K562 (cell line): ENCODE measurements around the gene MRPL55. TPM values are rescaled to one million over a fixed set of nuclear protein-coding genes. Genes with fewer than 3 reads are reported as not detected.

Experiments
- ARNT ChIP-seq, 2 experiments: fragments of 450-650 bp; IDR thresholded peaks; 2 replicates each; pipeline ENCODE4 v1.6.1; 2016; ENCODE audit warnings: mild to moderate bottlenecking in 1 of 2
- ATF6 ChIP-seq: sonication (generic); formaldehyde crosslinking; IDR thresholded peaks from 2 replicates; pipeline ENCODE4 v1.4.0; 2020; ENCODE audit warnings: mild to moderate bottlenecking, missing genetic modification reagents
- ELF2 ChIP-seq: fragments of 250-450 bp; sonication (Bioruptor Pico); IDR thresholded peaks from 2 replicates; pipeline ENCODE4 v1.5.0; 2021; ENCODE audit warnings: mild to moderate bottlenecking
- ERF ChIP-seq: fragments of 450-650 bp; formaldehyde crosslinking; IDR thresholded peaks from 2 replicates; pipeline ENCODE4 v1.4.0; 2020; ENCODE audit warnings: mild to moderate bottlenecking, mixed read lengths
- FOXJ3 ChIP-seq: sonication (generic); formaldehyde crosslinking; IDR thresholded peaks from 2 replicates; pipeline ENCODE4 v1.4.0; 2020; ENCODE audit warnings: mild to moderate bottlenecking, missing genetic modification reagents
- HCFC1 ChIP-seq: IDR thresholded peaks from 2 replicates; pipeline ENCODE4 v1.6.1; 2012; ENCODE audit warnings: low read depth, low read length, improper control_type of control experiment
- JUND ChIP-seq, 2 experiments: IDR thresholded peaks; 2 replicates in 1 of 2; 3 replicates in 1 of 2; pipeline ENCODE4 v1.6.1; 2011; ENCODE audit warnings: borderline replicate concordance in 2 of 2, low read depth in 2 of 2, low read length in 2 of 2, improper control_type of control experiment in 1 of 2, missing biosample characterization in 1 of 2, missing genetic modification characterization in 1 of 2, missing genetic modification reagents in 1 of 2
- NFE2L1 ChIP-seq: fragments of 450-650 bp; IDR thresholded peaks from 2 replicates; pipeline ENCODE4 v1.6.1; 2016; ENCODE audit warnings: missing genetic modification characterization, low read depth, mild to moderate bottlenecking, missing compliant biosample characterization, moderate library complexity, borderline replicate concordance
- NR1H2 ChIP-seq: sonication (generic); formaldehyde crosslinking; IDR thresholded peaks from 2 replicates; pipeline ENCODE4 v1.4.0; 2020; ENCODE audit warnings: mild to moderate bottlenecking, missing genetic modification reagents
- PHB ChIP-seq: fragments of 250-450 bp; sonication (Bioruptor Pico); IDR thresholded peaks from 2 replicates; pipeline ENCODE4 v1.5.0; 2021
- RERE ChIP-seq: sonication (generic); formaldehyde crosslinking; IDR thresholded peaks from 2 replicates; pipeline ENCODE4 v1.8.0; 2023; ENCODE audit warnings: missing genetic modification reagents, mild to moderate bottlenecking, borderline replicate concordance
- SAFB ChIP-seq: fragments of 200-400 bp; formaldehyde crosslinking; IDR thresholded peaks from 2 replicates; pipeline ENCODE4 v1.6.1; 2017; ENCODE audit warnings: low read depth, low read length, borderline replicate concordance
- ZMIZ1 ChIP-seq, 2 experiments: fragments of 150-350 bp in 1 of 2; IDR thresholded peaks; 2 replicates each; pipeline ENCODE4 v1.6.1; 2012 to 2016; ENCODE audit warnings: low read depth in 2 of 2, low read length in 2 of 2, mild to moderate bottlenecking in 1 of 2, moderate library complexity in 1 of 2
- ZNF124 ChIP-seq: sonication (generic); formaldehyde crosslinking; IDR thresholded peaks from 2 replicates; pipeline ENCODE4 v1.8.1; 2022; ENCODE audit warnings: missing genetic modification reagents
- ZNF165 ChIP-seq: fragments of 250-450 bp; sonication (Bioruptor Pico); IDR thresholded peaks from 2 replicates; pipeline ENCODE4 v1.4.0; 2020; ENCODE audit warnings: borderline replicate concordance
- polyA plus RNA-seq, 8 experiments: library from polyadenylated mRNA; depleted of rRNA in 4 of 8; stranded (reverse) in 5 of 8; unstranded in 3 of 8; fragments of >200 nt; fragmentation: Nextera tagmentation in 2 of 8; fragmentation: Illumina TruSeq in 1 of 8; extraction: Ambion mirVana in 2 of 8; extraction: Trizol in 1 of 8; gene quantifications; 2 replicates each; pipeline versions ENCODE4 v1.2.1 to v1.2.3, GENCODE V29; 2011 to 2014; ENCODE audit warnings: inconsistent platforms in 1 of 8, missing spikeins in 1 of 8
- total RNA-seq, 7 experiments: library from RNA; depleted of rRNA in 6 of 7; stranded (reverse); fragments of >200 nt in 6 of 7; fragmentation: Illumina TruSeq in 2 of 7; extraction: Trizol in 2 of 7; gene quantifications; 2 replicates each; pipeline versions ENCODE4 v1.2.1 to v1.2.3, GENCODE V29; 2011 to 2021; ENCODE audit warnings: low replicate concordance in 1 of 7

Gene MRPL55
- total and polyA plus RNA-seq, 9 of the 15 experiments (the other 6 are each of a cell fraction or from before 2014, with no cell fraction given): 34.9 to 228 (median 81.0) TPM

- TF ChIP-seq ATF6 (CRISPR knock-in tag) (peak; percentile 56; the same call in 1 of the 2 replicates), NR1H2 (no peak), NFE2L1 (tag) (no peak), FOXJ3 (CRISPR knock-in tag) (no peak), JUND (IDR thresholded peaks at IDR 0.05; ENCODE audit: borderline replicate concordance, low read depth, low read length) (no peak), JUND (tag; IDR thresholded peaks at IDR 0.05; ENCODE audit: borderline replicate concordance, low read depth, low read length) (no peak), ZNF124 (CRISPR knock-in tag) (no peak), ZNF165 (CRISPR knock-in tag) (no peak), ELF2 (CRISPR knock-in tag) (peak; percentile 77), HCFC1 (no peak), RERE (0 out of 2 replicates have a peak, but pooled peaks have one; percentile 2), PHB (CRISPR knock-in tag) (peak; percentile 78; the same call in 1 of the 2 replicates), ZMIZ1 (IDR thresholded peaks at IDR 0.05; ENCODE audit: low read depth in 2 of 2, low read length in 2 of 2) (no peak), ARNT (IDR thresholded peaks at IDR 0.05) (no peak), SAFB (peak; percentile 35; the same call in 1 of the 2 replicates), ERF (CRISPR knock-in tag) (0 out of 2 replicates have a peak, but pooled peaks have one; percentile 73)
These were observed 25.9 kb downstream of the MRPL55 start (continued) for GRCh38 chr1:228082918-228083870.
